H1 (cell line): ENCODE data around the gene MYOD1. TPM values are rescaled to one million over a fixed set of nuclear protein-coding genes. Genes with fewer than 3 reads are reported as not detected.

ENCODE experiments used
- CTCF ChIA-PET: fragments of 300-600 bp; sonication (Branson Sonifier 250); formaldehyde crosslinking; loops from one replicate; lab custom pipeline; 2021; ENCODE audit not compliant: partially characterized antibody; lab: Charles Lee
- POLR2A ChIA-PET: fragments of 300-600 bp; sonication (Branson Sonifier 250); formaldehyde crosslinking; loops from one replicate; lab custom pipeline; 2021; ENCODE audit warnings: inconsistent platforms; ENCODE audit not compliant: partially characterized antibody; lab: Charles Lee
- DNase-seq, 2 experiments: peaks; one replicate each; pipeline versions ENCODE4 v3.0.0 to v3.0.0-alpha.2; 2010 to 2022; ENCODE audit warnings: low spot score in 2 of 2, low read depth in 1 of 2, mixed read lengths in 1 of 2
- FAIRE-seq: peaks from 2 replicates; lab custom pipeline; 2011; peaks lifted over from hg19 to GRCh38; lab: Jason Lieb, UNC
- H2AFZ ChIP-seq: 2 replicates; pipeline ENCODE4 v1.8.1; 2012; ENCODE audit warnings: low read length, inconsistent platforms
- H2AK5ac ChIP-seq: 2 replicates; pipeline ENCODE4 v1.6.1; 2013; ENCODE audit warnings: low read depth, low read length
- H2BK120ac ChIP-seq: replicated peaks from 2 replicates; pipeline ENCODE3; 2013; ENCODE audit warnings: low read depth, low read length, inconsistent platforms
- H2BK12ac ChIP-seq: 2 replicates; pipeline ENCODE4 v1.6.1; 2013; ENCODE audit warnings: low read depth, low read length
- H2BK15ac ChIP-seq: 2 replicates; pipeline ENCODE4 v1.6.1; 2013; ENCODE audit warnings: low read length
- H2BK20ac ChIP-seq: 2 replicates; pipeline ENCODE4 v1.6.1; 2013; ENCODE audit warnings: low read length
- H2BK5ac ChIP-seq: 2 replicates; pipeline ENCODE4 v1.6.1; 2013; ENCODE audit warnings: low read depth, low read length
- H3K14ac ChIP-seq: 2 replicates; pipeline ENCODE4 v1.6.1; 2013; ENCODE audit warnings: inconsistent platforms; ENCODE audit not compliant: insufficient read length
- H3K18ac ChIP-seq: 2 replicates; pipeline ENCODE4 v1.6.1; 2013; ENCODE audit warnings: low read length; ENCODE audit errors: extremely low read depth
- H3K23ac ChIP-seq: 2 replicates; pipeline ENCODE4 v1.6.1; 2013; ENCODE audit warnings: inconsistent platforms; ENCODE audit not compliant: insufficient read length
- H3K23me2 ChIP-seq: 2 replicates; pipeline ENCODE4 v1.6.1; 2013; ENCODE audit warnings: low read depth, low read length
- H3K27ac ChIP-seq: 2 replicates; pipeline ENCODE4 v1.6.1; 2011; ENCODE audit warnings: low read depth, low read length, inconsistent platforms
- H3K27me3 ChIP-seq, 4 experiments: replicated peaks in 1 of 4; 1 replicate in 1 of 4; 2 replicates in 3 of 4; pipeline versions ENCODE4 v1.6.1 to v1.8.1; 2011 to 2013; ENCODE audit warnings: low read length in 3 of 4, mild to moderate bottlenecking in 3 of 4, inconsistent platforms in 2 of 4, mixed read lengths in 2 of 4, moderate library complexity in 1 of 4; ENCODE audit not compliant: control insufficient read depth in 3 of 4, insufficient read depth in 3 of 4; ENCODE audit errors: extremely low read depth in 1 of 4
- H3K36me3 ChIP-seq, 4 experiments: 2 replicates each; pipeline versions ENCODE4 v1.6.1 to v1.8.1; 2011 to 2013; ENCODE audit warnings: mild to moderate bottlenecking in 4 of 4, low read length in 3 of 4, moderate library complexity in 2 of 4, control low read depth in 1 of 4, inconsistent platforms in 1 of 4; ENCODE audit not compliant: insufficient read depth in 4 of 4, control insufficient read depth in 2 of 4
- H3K4ac ChIP-seq: replicated peaks from 2 replicates; pipeline ENCODE3; 2013; ENCODE audit warnings: low read length, low read depth, mixed read lengths, inconsistent platforms; ENCODE audit not compliant: insufficient read length
- H3K4me1 ChIP-seq, 4 experiments: replicated peaks in 1 of 4; 1 replicate in 1 of 4; 2 replicates in 3 of 4; pipeline versions ENCODE4 v1.6.1 to v1.8.1; 2011 to 2013; ENCODE audit warnings: low read length in 3 of 4, inconsistent platforms in 2 of 4, mixed read lengths in 1 of 4; ENCODE audit not compliant: insufficient read depth in 4 of 4, control insufficient read depth in 3 of 4
- H3K4me2 ChIP-seq, 2 experiments: 2 replicates each; pipeline versions ENCODE4 v1.6.1 to v1.8.1; 2011 to 2013; ENCODE audit warnings: low read depth in 2 of 2, low read length in 2 of 2, control low read depth in 1 of 2, inconsistent platforms in 1 of 2, mild to moderate bottlenecking in 1 of 2; ENCODE audit not compliant: insufficient read depth in 1 of 2
- H3K4me3 ChIP-seq, 4 experiments: fragments of 200-600, 300-600 bp in 1 of 4; sonication (generic), shearing (Covaris generic), sonication (Bioruptor Twin) in 1 of 4; 2 replicates each; pipeline versions ENCODE4 v1.5.1 to v1.8.1; 2011 to 2016; ENCODE audit warnings: low read length in 4 of 4, low read depth in 3 of 4, control low read depth in 2 of 4, inconsistent platforms in 2 of 4, mild to moderate bottlenecking in 2 of 4, mixed read lengths in 1 of 4, moderate library complexity in 1 of 4; ENCODE audit not compliant: insufficient read depth in 2 of 4; ENCODE audit errors: extremely low read depth in 1 of 4
- H3K56ac ChIP-seq: replicated peaks from 2 replicates; pipeline ENCODE3; 2013; ENCODE audit warnings: low read depth, mild to moderate bottlenecking, mixed read lengths, low read length, inconsistent platforms; ENCODE audit not compliant: insufficient read length
- H3K79me1 ChIP-seq: 2 replicates; pipeline ENCODE4 v1.6.1; 2013; ENCODE audit warnings: low read depth, low read length, control low read depth
- H3K79me2 ChIP-seq, 2 experiments: 2 replicates each; pipeline versions ENCODE4 v1.6.1 to v1.8.1; 2012 to 2013; ENCODE audit warnings: low read length in 2 of 2, mild to moderate bottlenecking in 2 of 2, inconsistent platforms in 1 of 2; ENCODE audit not compliant: insufficient read depth in 2 of 2, control insufficient read depth in 1 of 2
- H3K9ac ChIP-seq, 4 experiments: replicated peaks in 1 of 4; 1 replicate in 1 of 4; 2 replicates in 3 of 4; pipeline versions ENCODE4 v1.6.1 to v1.8.1; 2011 to 2013; ENCODE audit warnings: low read depth in 3 of 4, low read length in 3 of 4, control low read depth in 2 of 4, mild to moderate bottlenecking in 2 of 4, moderate library complexity in 2 of 4, inconsistent platforms in 1 of 4; ENCODE audit errors: extremely low read depth in 1 of 4
- H3K9me3 ChIP-seq, 2 experiments: 2 replicates each; pipeline versions ENCODE4 v1.6.1 to v1.8.1; 2012 to 2013; ENCODE audit warnings: mild to moderate bottlenecking in 2 of 2, moderate library complexity in 2 of 2, control low read depth in 1 of 2, inconsistent platforms in 1 of 2, low read depth in 1 of 2, low read length in 1 of 2, mixed read lengths in 1 of 2; ENCODE audit not compliant: insufficient read depth in 2 of 2
- H4K20me1 ChIP-seq, 2 experiments: replicated peaks in 1 of 2; 2 replicates each; pipeline versions ENCODE3 to v1.8.1; 2011 to 2013; ENCODE audit warnings: inconsistent platforms in 2 of 2, low read length in 2 of 2, mild to moderate bottlenecking in 1 of 2; ENCODE audit not compliant: insufficient read depth in 2 of 2, control insufficient read depth in 1 of 2
- H4K5ac ChIP-seq: 2 replicates; pipeline ENCODE4 v1.6.1; 2013; ENCODE audit warnings: low read length, low read depth, mixed read lengths, inconsistent platforms; ENCODE audit not compliant: insufficient read length
- H4K8ac ChIP-seq: 2 replicates; pipeline ENCODE4 v1.8.0; 2013; ENCODE audit warnings: mild to moderate bottlenecking, moderate library complexity, low read length, inconsistent platforms; ENCODE audit not compliant: insufficient read depth; ENCODE audit errors: extremely low read depth
- H4K91ac ChIP-seq: replicated peaks from 2 replicates; pipeline ENCODE3; 2013; ENCODE audit warnings: low read length, mixed read lengths, inconsistent platforms; ENCODE audit not compliant: insufficient read length
- CEBPB ChIP-seq: IDR thresholded peaks from 2 replicates; pipeline ENCODE4 v1.6.1; 2012; ENCODE audit warnings: low read depth, low read length
- CHD1 ChIP-seq: IDR thresholded peaks from 2 replicates; pipeline ENCODE4 v1.6.1; 2012; ENCODE audit warnings: low read depth, low read length, improper control_type of control experiment
- CHD2 ChIP-seq: IDR thresholded peaks from 2 replicates; pipeline ENCODE4 v1.6.1; 2012; ENCODE audit warnings: low read length, improper control_type of control experiment
- CREB1 ChIP-seq: IDR thresholded peaks from 2 replicates; pipeline ENCODE4 v1.6.1; 2012; ENCODE audit warnings: inconsistent platforms
- E2F6 ChIP-seq: IDR thresholded peaks from 2 replicates; pipeline ENCODE4 v1.6.1; 2012; ENCODE audit warnings: inconsistent platforms
- EGR1 ChIP-seq: IDR thresholded peaks from 2 replicates; pipeline ENCODE4 v1.6.1; 2011; ENCODE audit warnings: low read depth, low read length, borderline replicate concordance
- HDAC6 ChIP-seq: IDR thresholded peaks from one replicate; pipeline ENCODE4 v1.7.1; 2012; ENCODE audit warnings: low read depth, mild to moderate bottlenecking, inconsistent platforms, low read length, moderate library complexity
- MAFK ChIP-seq: IDR thresholded peaks from 2 replicates; pipeline ENCODE4 v1.6.1; 2012; ENCODE audit warnings: low read depth, mild to moderate bottlenecking, improper control_type of control experiment, low read length
- MAX ChIP-seq: IDR thresholded peaks from 2 replicates; pipeline ENCODE4 v1.6.1; 2012; ENCODE audit warnings: inconsistent platforms
- PHF8 ChIP-seq: fragments of 200-600 bp; sonication (generic); conservative IDR thresholded peaks from 2 replicates; pipeline ENCODE4 v1.7.1; 2012; ENCODE audit warnings: low read depth, mild to moderate bottlenecking, inconsistent platforms, low read length, moderate library complexity
- POLR2AphosphoS5 ChIP-seq: IDR thresholded peaks from 2 replicates; pipeline ENCODE4 v1.6.1; 2011; ENCODE audit warnings: low read depth, low read length
- SP1 ChIP-seq: IDR thresholded peaks from 2 replicates; pipeline ENCODE4 v1.6.1; 2011; ENCODE audit warnings: low read depth, low read length
- TAF1 ChIP-seq: IDR thresholded peaks from 2 replicates; pipeline ENCODE4 v1.6.1; 2011; ENCODE audit warnings: mild to moderate bottlenecking, low read depth, low read length
- YY1 ChIP-seq: IDR thresholded peaks from 2 replicates; pipeline ENCODE4 v1.6.1; 2011; ENCODE audit warnings: low read depth, mild to moderate bottlenecking, low read length
- ZNF274 ChIP-seq: IDR thresholded peaks from 2 replicates; pipeline ENCODE4 v1.7.0; 2012; ENCODE audit warnings: low read length, borderline replicate concordance; ENCODE audit errors: extremely low read depth
- WGBS, 2 experiments: shearing (Covaris generic) in 1 of 2; methylation state at CpG; one replicate each; pipeline versions ENCODE4 v1.1.6 to v1.1.7; 2013 to 2015; ENCODE audit warnings: low lambda C conversion rate in 2 of 2, mixed read lengths in 2 of 2, inconsistent platforms in 1 of 2, low coverage in 1 of 2, missing lambda C conversion rate in 1 of 2; ENCODE audit not compliant: insufficient replicate concordance in 2 of 2, insufficient coverage in 1 of 2, insufficient read length in 1 of 2; ENCODE audit errors: extremely low coverage in 1 of 2, missing lambda C conversion rate in 1 of 2; 5-methylcytosine and 5-hydroxymethylcytosine counted together
- polyA plus RNA-seq, 7 experiments: library from polyadenylated mRNA; depleted of rRNA in 3 of 7; stranded (reverse) in 5 of 7; unstranded in 2 of 7; fragments of >200 nt in 5 of 7; fragments of 200-250 nt in 2 of 7; gene quantifications; 1 replicate in 5 of 7; 2 replicates in 1 of 7; 4 replicates in 1 of 7; pipeline versions ENCODE4 v1.2.1 to v1.2.3, GENCODE V29; 2011 to 2013; ENCODE audit warnings: missing spikeins in 2 of 7, mixed read lengths in 2 of 7
- total RNA-seq: library from RNA; stranded (reverse); fragmentation: NEBNext Ultra II Directional; extraction: Animal tissue kit (Norgen Biotek cat#: 25700); gene quantifications from 2 replicates; pipeline ENCODE4 v1.2.1, GENCODE V29; 2021

MYOD1 gene
- total and polyA plus RNA-seq, 2 of the 8 experiments (the other 6 are each of a cell fraction or from before 2014, with no cell fraction given) = not detected

GRCh38 chr11:17673951-17674350 is 45.4 kb upstream of the MYOD1 start:
- no peak overlapping the region for H2BK5ac ChIP-seq
- no peaks in the 10 kb centered on the region for H3K4me1 ChIP-seq
- H3K79me2 ChIP-seq = no peaks in the 10 kb centered on the region
- no peaks in the 10 kb centered on the region for H4K20me1 ChIP-seq
- H2AK5ac ChIP-seq = no peak overlapping the region
- DNase-seq = no peak
- no peak overlapping the region for H3K14ac ChIP-seq
- no peak for FAIRE-seq
- no peak overlapping the region for H4K8ac ChIP-seq
- H2BK120ac ChIP-seq = no peak overlapping the region
- H3K9ac ChIP-seq = no peak overlapping the region
- H3K79me1 ChIP-seq = no peaks in the 10 kb centered on the region
- H3K4me3 ChIP-seq = no peak overlapping the region
- H3K27ac ChIP-seq = no peak overlapping the region
- no peak overlapping the region for H2BK20ac ChIP-seq
- H3K56ac ChIP-seq = no peak overlapping the region
- no peak overlapping the region for H4K91ac ChIP-seq
- H3K36me3 ChIP-seq = no peaks in the 10 kb centered on the region
- H2AFZ ChIP-seq = no peak overlapping the region
- no peak overlapping the region for H2BK15ac ChIP-seq
- 0 out of 4 replicates have a peak, but pooled peaks cover 3 to 6% of the 10 kb centered on the region in 2 experiments for H3K9me3 ChIP-seq
- no peak overlapping the region for H3K4me2 ChIP-seq
- H4K5ac ChIP-seq = no peak overlapping the region
- 89% methylated on average over 1 of the region's 1 CpG; no CpG with 5 or more reads in 1 of the 2 experiments for WGBS, 2 experiments
- ChIA-PET CTCF (interaction anchor here (1.0 to 1.3 kb wide), 2 partner anchors 39 to 75 kb away, joined by 4 to 6 read pairs; no protein-coding TSS in a partner anchor), POLR2A (no interaction called here)
- no peaks in the 10 kb centered on the region for H3K23me2 ChIP-seq
- H3K18ac ChIP-seq = no peak overlapping the region
- H3K4ac ChIP-seq = no peak overlapping the region
- H3K27me3 ChIP-seq = peaks cover 0 to 6% (median 0%) of the 10 kb centered on the region in 4 experiments; a peak in 2 of 7 replicates
- H3K23ac ChIP-seq = no peak overlapping the region
- H2BK12ac ChIP-seq = no peak overlapping the region
- no peak for TF ChIP-seq HDAC6
- TF ChIP-seq EGR1 = no peak
- no peak for TF ChIP-seq CHD1
- TF ChIP-seq SP1 = no peak
- TF ChIP-seq ZNF274 = no peak
- TF ChIP-seq MAX = no peak
- no peak for TF ChIP-seq MAFK
- TF ChIP-seq PHF8 = no peak
- no peak for TF ChIP-seq CEBPB
- no peak for TF ChIP-seq CREB1
- TF ChIP-seq POLR2AphosphoS5 = no peak
- no peak for TF ChIP-seq YY1
- TF ChIP-seq E2F6 = no peak
- no peak for TF ChIP-seq TAF1
- no peak for TF ChIP-seq CHD2
